IMR-90 (cell line): ENCODE measurements around the gene PDZD2. TPM values are rescaled to one million over a fixed set of nuclear protein-coding genes. Genes with fewer than 3 reads are reported as not detected.

Source experiments
- ATAC-seq: fragments of 200-7000 bp; cut with Tn5 transposase; 2 replicates; pipeline ENCODE4 v1.9.1; 2020; ENCODE audit warnings: low read depth, mild to moderate bottlenecking, moderate library complexity
- BruUV-seq: library from RNA; stranded (reverse); fragments of 400-500 nt; replicated peaks from 2 replicates; lab custom pipeline; 2021; lab: Mats Ljungman, UMichigan
- CTCF ChIA-PET: fragments of 300-600 bp; formaldehyde crosslinking; extraction: SDS; loops from one replicate; lab custom pipeline; 2021; ENCODE audit warnings: antibody characterized with exemption; lab: Yijun Ruan, JAX
- POLR2A ChIA-PET: fragments of 300-600 bp; sonication (Branson Sonifier 250); formaldehyde crosslinking; loops from one replicate; lab custom pipeline; 2022; ENCODE audit warnings: antibody characterized with exemption; ENCODE audit not compliant: unreplicated experiment; lab: Charles Lee
- DNase-seq: peaks from one replicate; pipeline ENCODE4 v3.0.0; 2013
- H2AFZ ChIP-seq: replicated peaks from 2 replicates; pipeline ENCODE3; 2013; ENCODE audit warnings: low read length, mild to moderate bottlenecking; ENCODE audit not compliant: poor library complexity
- H2AK5ac ChIP-seq: 2 replicates; pipeline ENCODE4 v1.6.1; 2013; ENCODE audit warnings: low read depth, low read length, inconsistent platforms
- H2AK9ac ChIP-seq: replicated peaks from 2 replicates; pipeline ENCODE3; 2013; ENCODE audit warnings: mild to moderate bottlenecking, low read depth, low read length, moderate library complexity; ENCODE audit not compliant: poor library complexity
- H2BK120ac ChIP-seq: 2 replicates; pipeline ENCODE4 v1.6.1; 2013; ENCODE audit warnings: low read depth, low read length, inconsistent platforms
- H2BK15ac ChIP-seq: 3 replicates; pipeline ENCODE4 v1.6.1; 2013; ENCODE audit warnings: low read depth, low read length, inconsistent platforms
- H2BK20ac ChIP-seq: 2 replicates; pipeline ENCODE4 v1.6.1; 2013; ENCODE audit warnings: low read depth, mild to moderate bottlenecking, inconsistent platforms, low read length, moderate library complexity
- H2BK5ac ChIP-seq: 2 replicates; pipeline ENCODE4 v1.6.1; 2013; ENCODE audit warnings: mild to moderate bottlenecking, low read depth, low read length, inconsistent platforms; ENCODE audit not compliant: poor library complexity, severe bottlenecking
- H3K14ac ChIP-seq: replicated peaks from 2 replicates; pipeline ENCODE4 v1.6.1; 2013; ENCODE audit warnings: low read depth, low read length, inconsistent platforms
- H3K18ac ChIP-seq: 2 replicates; pipeline ENCODE4 v1.6.1; 2013; ENCODE audit warnings: low read depth, low read length, control low read depth
- H3K23ac ChIP-seq: 2 replicates; pipeline ENCODE4 v1.6.1; 2013; ENCODE audit warnings: low read depth, low read length, inconsistent platforms
- H3K27ac ChIP-seq: 2 replicates; pipeline ENCODE4 v1.5.1; 2013; ENCODE audit warnings: mild to moderate bottlenecking, control low read depth, low read length; ENCODE audit not compliant: insufficient read depth
- H3K27me3 ChIP-seq: 2 replicates; pipeline ENCODE4 v1.6.1; 2013; ENCODE audit warnings: low read length; ENCODE audit not compliant: control insufficient read depth, insufficient read depth
- H3K36me3 ChIP-seq: 2 replicates; pipeline ENCODE4 v1.6.1; 2013; ENCODE audit warnings: low read length, mixed read lengths; ENCODE audit not compliant: control insufficient read depth, insufficient read depth
- H3K4ac ChIP-seq: 2 replicates; pipeline ENCODE4 v1.6.1; 2013; ENCODE audit warnings: low read depth, low read length, inconsistent platforms
- H3K4me1 ChIP-seq: 2 replicates; pipeline ENCODE4 v1.6.1; 2013; ENCODE audit warnings: low read length, mixed read lengths; ENCODE audit not compliant: control insufficient read depth, insufficient read depth
- H3K4me2 ChIP-seq: 2 replicates; pipeline ENCODE4 v1.6.1; 2013; ENCODE audit warnings: low read depth, mild to moderate bottlenecking, control low read depth, low read length, moderate library complexity
- H3K4me3 ChIP-seq: 2 replicates; pipeline ENCODE4 v1.5.1; 2013; ENCODE audit warnings: low read depth, mild to moderate bottlenecking, control low read depth, low read length, moderate library complexity; ENCODE audit not compliant: insufficient read depth
- H3K56ac ChIP-seq: 2 replicates; pipeline ENCODE4 v1.6.1; 2013; ENCODE audit warnings: low read length, inconsistent platforms; ENCODE audit not compliant: insufficient read depth; ENCODE audit errors: extremely low read depth
- H3K79me1 ChIP-seq, 2 experiments: 2 replicates each; pipeline ENCODE4 v1.6.1; 2013; ENCODE audit warnings: low read length in 2 of 2, inconsistent platforms in 1 of 2, low read depth in 1 of 2
- H3K9ac ChIP-seq: 2 replicates; pipeline ENCODE4 v1.6.1; 2013; ENCODE audit warnings: low read depth, low read length, control low read depth
- H3K9me1 ChIP-seq: 2 replicates; pipeline ENCODE4 v1.6.1; 2013; ENCODE audit warnings: low read length, inconsistent platforms; ENCODE audit not compliant: insufficient read depth
- H3K9me3 ChIP-seq: 2 replicates; pipeline ENCODE4 v1.6.1; 2013; ENCODE audit warnings: low read length; ENCODE audit not compliant: control insufficient read depth, insufficient read depth
- H4K20me1 ChIP-seq: 2 replicates; pipeline ENCODE4 v1.6.1; 2013; ENCODE audit warnings: low read length, inconsistent platforms; ENCODE audit not compliant: insufficient read depth
- H4K5ac ChIP-seq: 2 replicates; pipeline ENCODE4 v1.6.1; 2013; ENCODE audit warnings: mild to moderate bottlenecking, low read depth, low read length, control low read depth
- H4K8ac ChIP-seq, 2 experiments: 2 replicates each; pipeline ENCODE4 v1.6.1; 2013; ENCODE audit warnings: low read depth in 2 of 2, low read length in 2 of 2, control low read depth in 1 of 2, inconsistent platforms in 1 of 2
- H4K91ac ChIP-seq: 2 replicates; pipeline ENCODE4 v1.6.1; 2013; ENCODE audit warnings: low read depth, low read length, inconsistent platforms; ENCODE audit not compliant: insufficient read depth
- BHLHE40 ChIP-seq: fragments of 150-350 bp; IDR thresholded peaks from 2 replicates; pipeline ENCODE4 v1.6.1; 2016; ENCODE audit warnings: mild to moderate bottlenecking, low read depth, low read length
- CEBPB ChIP-seq: IDR thresholded peaks from 2 replicates; pipeline ENCODE4 v1.6.1; 2012; ENCODE audit warnings: low read depth, low read length, improper control_type of control experiment
- CHD1 ChIP-seq: IDR thresholded peaks from 2 replicates; pipeline ENCODE4 v1.6.1; 2012; ENCODE audit warnings: low read depth, low read length, improper control_type of control experiment
- FOS ChIP-seq: fragments of 150-350 bp; IDR thresholded peaks from 2 replicates; pipeline ENCODE4 v1.6.1; 2016; ENCODE audit warnings: low read depth, low read length
- MAFK ChIP-seq: IDR thresholded peaks from 2 replicates; pipeline ENCODE4 v1.6.1; 2012; ENCODE audit warnings: low read depth, low read length, improper control_type of control experiment
- MAZ ChIP-seq: IDR thresholded peaks from 2 replicates; pipeline ENCODE4 v1.6.1; 2012; ENCODE audit warnings: low read depth, mild to moderate bottlenecking, low read length, improper control_type of control experiment, moderate library complexity, borderline replicate concordance
- MXI1 ChIP-seq: IDR thresholded peaks from 2 replicates; pipeline ENCODE4 v1.6.1; 2012; ENCODE audit warnings: low read depth, mild to moderate bottlenecking, low read length, moderate library complexity, borderline replicate concordance
- NFE2L2 ChIP-seq: fragments of 150-350 bp; IDR thresholded peaks from 2 replicates; pipeline ENCODE4 v1.6.1; 2016; ENCODE audit warnings: low read depth, mild to moderate bottlenecking, low read length
- POLR2A ChIP-seq: IDR thresholded peaks from 2 replicates; pipeline ENCODE4 v1.6.1; 2012; ENCODE audit warnings: mild to moderate bottlenecking, low read depth, low read length
- RAD21 ChIP-seq: IDR thresholded peaks from 2 replicates; pipeline ENCODE4 v1.6.1; 2012; ENCODE audit warnings: low read length, improper control_type of control experiment
- RCOR1 ChIP-seq: IDR thresholded peaks from 2 replicates; pipeline ENCODE4 v1.6.1; 2012; ENCODE audit warnings: mild to moderate bottlenecking, low read length, improper control_type of control experiment; ENCODE audit not compliant: insufficient replicate concordance
- RFX5 ChIP-seq: IDR thresholded peaks from 2 replicates; pipeline ENCODE4 v1.8.0; 2012; ENCODE audit warnings: low read depth, mild to moderate bottlenecking, low read length, moderate library complexity
- SMC3 ChIP-seq: fragments of 150-350 bp; IDR thresholded peaks from 2 replicates; pipeline ENCODE4 v1.6.1; 2016; ENCODE audit warnings: low read depth, mild to moderate bottlenecking, antibody characterized with exemption, low read length, moderate library complexity
- USF2 ChIP-seq: fragments of 150-350 bp; IDR thresholded peaks from 2 replicates; pipeline ENCODE4 v1.6.1; 2017; ENCODE audit warnings: mild to moderate bottlenecking, antibody characterized with exemption, low read length, low read depth
- WGBS, 2 experiments: methylation state at CpG; one replicate each; pipeline versions ENCODE4 v1.1.5 to v1.1.7; 2013; ENCODE audit warnings: missing lambda C conversion rate in 2 of 2; ENCODE audit not compliant: insufficient read length in 1 of 2; ENCODE audit errors: extremely low coverage in 2 of 2; 5-methylcytosine and 5-hydroxymethylcytosine counted together
- dilution Hi-C: fragments of 300-500 bp; cut with HindIII; formaldehyde crosslinking; loops from one replicate; pipeline ENCODE4 v1.14.3; 2018; ENCODE audit warnings: low sequenced_read_pairs; ENCODE audit not compliant: unreplicated experiment
- in situ Hi-C: fragments of 300-500 bp; cut with MboI; formaldehyde crosslinking; loops from 3 replicates; pipeline ENCODE4 v1.14.3; 2019; ENCODE audit warnings: low sequenced_read_pairs, inconsistent platforms, mixed read lengths
- intact Hi-C: fragments of 100-400 bp; cut with micrococcal nuclease; formaldehyde crosslinking; loops from 2 replicates; pipeline ENCODE4 v1.10.0; 2022
- polyA plus RNA-seq, 3 experiments: library from polyadenylated mRNA; depleted of rRNA; stranded (reverse); fragments of >200 nt; gene quantifications; 2 replicates each; pipeline ENCODE4 v1.2.3, GENCODE V29; 2012; ENCODE audit warnings: low replicate concordance in 1 of 3
- total RNA-seq: library from RNA; depleted of rRNA; stranded (reverse); fragments of >200 nt; gene quantifications from 2 replicates; pipeline ENCODE4 v1.2.3, GENCODE V29; 2012
- TF ChIP-seq, protein P1 (sequence below): conservative IDR thresholded peaks from 2 replicates; pipeline ENCODE4 v1.5.1; 2012; ENCODE audit warnings: mild to moderate bottlenecking, low read depth, low read length, improper control_type of control experiment
- TF ChIP-seq, protein P2 (sequence below): fragments of 150-350 bp; IDR thresholded peaks from 2 replicates; pipeline ENCODE4 v1.6.1; 2016; ENCODE audit warnings: low read depth, mild to moderate bottlenecking, low read length, moderate library complexity, borderline replicate concordance

Gene PDZD2
- total and polyA plus RNA-seq, 2 of the 4 experiments (the other 2 are of a cell fraction), result under 0.01 to 0.02 TPM

GRCh38 chr5:31957151-31957550, 318.2 kb downstream of the PDZD2 start:
- CTCF ChIA-PET, result interaction anchor here (0.6 kb wide), 1 partner anchor 136 kb away, joined by 3 read pairs; no protein-coding TSS in a partner anchor
- Histone ChIP-seq H2BK20ac (no peak overlapping the region), H3K14ac (no peak overlapping the region), H3K4me1 (no peaks in the 10 kb centered on the region), H3K9me3 (no peaks in the 10 kb centered on the region), H4K8ac (no peak overlapping the region), H2AK5ac (no peak overlapping the region), H4K20me1 (no peaks in the 10 kb centered on the region), H3K4ac (no peak overlapping the region), H3K4me2 (no peak overlapping the region), H3K9ac (no peak overlapping the region), H3K56ac (no peak overlapping the region), H3K9me1 (no peaks in the 10 kb centered on the region), H2BK5ac (no peak overlapping the region), H3K36me3 (no peaks in the 10 kb centered on the region), H3K27ac (no peak overlapping the region), H3K79me1 (no peaks in the 10 kb centered on the region), H4K91ac (no peak overlapping the region), H2BK120ac (no peak overlapping the region), H2AFZ (no peak overlapping the region), H2BK15ac (no peak overlapping the region), H3K27me3 (peaks cover 18% of the 10 kb centered on the region), H2AK9ac (no peak overlapping the region), H3K18ac (no peak overlapping the region), H4K5ac (no peak overlapping the region), H3K23ac (no peak overlapping the region), H3K4me3 (no peak overlapping the region)
- POLR2A ChIA-PET, result no interaction called here
- dilution Hi-C loops, result no loop called here
- no peak for ATAC-seq
- in situ Hi-C loops, result no loop called here
- DNase-seq, result no peak
- no TSS peak for BruUV-seq
- 78% methylated on average over 4 of the region's 9 CpGs; no CpG with 5 or more reads in 1 of the 2 experiments for WGBS, 2 experiments
- TF ChIP-seq USF2 (no peak), NFE2L2 (no peak), RCOR1 (no peak), POLR2A (no peak), RAD21 (no peak), CHD1 (no peak), FOS (no peak), BHLHE40 (no peak), MAFK (no peak), RFX5 (no peak), MXI1 (no peak), MAZ (no peak), CEBPB (no peak), SMC3 (no peak)
- TF ChIP-seq, protein P1, sequence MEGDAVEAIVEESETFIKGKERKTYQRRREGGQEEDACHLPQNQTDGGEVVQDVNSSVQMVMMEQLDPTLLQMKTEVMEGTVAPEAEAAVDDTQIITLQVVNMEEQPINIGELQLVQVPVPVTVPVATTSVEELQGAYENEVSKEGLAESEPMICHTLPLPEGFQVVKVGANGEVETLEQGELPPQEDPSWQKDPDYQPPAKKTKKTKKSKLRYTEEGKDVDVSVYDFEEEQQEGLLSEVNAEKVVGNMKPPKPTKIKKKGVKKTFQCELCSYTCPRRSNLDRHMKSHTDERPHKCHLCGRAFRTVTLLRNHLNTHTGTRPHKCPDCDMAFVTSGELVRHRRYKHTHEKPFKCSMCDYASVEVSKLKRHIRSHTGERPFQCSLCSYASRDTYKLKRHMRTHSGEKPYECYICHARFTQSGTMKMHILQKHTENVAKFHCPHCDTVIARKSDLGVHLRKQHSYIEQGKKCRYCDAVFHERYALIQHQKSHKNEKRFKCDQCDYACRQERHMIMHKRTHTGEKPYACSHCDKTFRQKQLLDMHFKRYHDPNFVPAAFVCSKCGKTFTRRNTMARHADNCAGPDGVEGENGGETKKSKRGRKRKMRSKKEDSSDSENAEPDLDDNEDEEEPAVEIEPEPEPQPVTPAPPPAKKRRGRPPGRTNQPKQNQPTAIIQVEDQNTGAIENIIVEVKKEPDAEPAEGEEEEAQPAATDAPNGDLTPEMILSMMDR, result no peak
- TF ChIP-seq, protein P2, sequence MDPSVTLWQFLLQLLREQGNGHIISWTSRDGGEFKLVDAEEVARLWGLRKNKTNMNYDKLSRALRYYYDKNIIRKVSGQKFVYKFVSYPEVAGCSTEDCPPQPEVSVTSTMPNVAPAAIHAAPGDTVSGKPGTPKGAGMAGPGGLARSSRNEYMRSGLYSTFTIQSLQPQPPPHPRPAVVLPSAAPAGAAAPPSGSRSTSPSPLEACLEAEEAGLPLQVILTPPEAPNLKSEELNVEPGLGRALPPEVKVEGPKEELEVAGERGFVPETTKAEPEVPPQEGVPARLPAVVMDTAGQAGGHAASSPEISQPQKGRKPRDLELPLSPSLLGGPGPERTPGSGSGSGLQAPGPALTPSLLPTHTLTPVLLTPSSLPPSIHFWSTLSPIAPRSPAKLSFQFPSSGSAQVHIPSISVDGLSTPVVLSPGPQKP, result no peak
- intact Hi-C loops, result no loop called here
